ENCODE results near the gene GMPPB. TPM values are rescaled to one million over a fixed set of nuclear protein-coding genes. Genes with fewer than 3 reads are reported as not detected.

Gene GMPPB
- total and polyA plus RNA-seq, 9 of the 15 experiments (the other 6 are each of a cell fraction or from before 2014, with no cell fraction given): 0.53 to 17.4 (median 8.1) TPM

DNA sequence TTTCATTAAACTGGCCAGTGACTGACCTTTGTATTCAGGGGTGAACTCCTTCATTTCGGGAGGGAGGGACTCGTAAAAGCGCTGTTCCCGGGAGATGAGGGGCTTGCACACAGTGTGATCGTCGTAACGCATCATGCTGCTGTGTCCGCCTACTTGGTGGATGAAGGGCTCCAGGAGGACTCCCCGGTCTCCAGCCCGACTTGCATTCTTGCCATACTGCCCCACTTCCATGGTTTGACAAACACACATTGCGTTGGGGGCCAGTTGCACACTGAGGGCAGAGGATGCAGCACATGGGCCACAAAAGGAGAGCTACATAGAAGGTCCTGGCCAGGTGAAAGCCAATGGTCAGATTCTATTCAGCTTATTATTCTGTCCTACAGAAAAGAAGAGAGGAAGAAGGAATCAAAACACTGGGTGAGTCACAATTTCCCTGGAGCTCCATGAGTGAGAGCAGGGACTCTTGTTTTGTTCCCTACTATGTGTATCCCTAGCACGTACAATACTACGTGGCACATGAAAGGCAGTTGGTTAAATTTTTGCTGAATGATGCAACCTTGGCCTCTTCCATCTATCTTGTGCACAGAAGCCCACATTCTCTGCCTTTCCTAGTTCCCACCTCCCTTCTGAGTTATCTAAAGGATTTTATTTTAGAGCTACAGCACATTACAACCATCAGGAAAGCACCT, 24.2 kb upstream of the GMPPB start (continued):
- TF ChIP-seq, protein P1, sequence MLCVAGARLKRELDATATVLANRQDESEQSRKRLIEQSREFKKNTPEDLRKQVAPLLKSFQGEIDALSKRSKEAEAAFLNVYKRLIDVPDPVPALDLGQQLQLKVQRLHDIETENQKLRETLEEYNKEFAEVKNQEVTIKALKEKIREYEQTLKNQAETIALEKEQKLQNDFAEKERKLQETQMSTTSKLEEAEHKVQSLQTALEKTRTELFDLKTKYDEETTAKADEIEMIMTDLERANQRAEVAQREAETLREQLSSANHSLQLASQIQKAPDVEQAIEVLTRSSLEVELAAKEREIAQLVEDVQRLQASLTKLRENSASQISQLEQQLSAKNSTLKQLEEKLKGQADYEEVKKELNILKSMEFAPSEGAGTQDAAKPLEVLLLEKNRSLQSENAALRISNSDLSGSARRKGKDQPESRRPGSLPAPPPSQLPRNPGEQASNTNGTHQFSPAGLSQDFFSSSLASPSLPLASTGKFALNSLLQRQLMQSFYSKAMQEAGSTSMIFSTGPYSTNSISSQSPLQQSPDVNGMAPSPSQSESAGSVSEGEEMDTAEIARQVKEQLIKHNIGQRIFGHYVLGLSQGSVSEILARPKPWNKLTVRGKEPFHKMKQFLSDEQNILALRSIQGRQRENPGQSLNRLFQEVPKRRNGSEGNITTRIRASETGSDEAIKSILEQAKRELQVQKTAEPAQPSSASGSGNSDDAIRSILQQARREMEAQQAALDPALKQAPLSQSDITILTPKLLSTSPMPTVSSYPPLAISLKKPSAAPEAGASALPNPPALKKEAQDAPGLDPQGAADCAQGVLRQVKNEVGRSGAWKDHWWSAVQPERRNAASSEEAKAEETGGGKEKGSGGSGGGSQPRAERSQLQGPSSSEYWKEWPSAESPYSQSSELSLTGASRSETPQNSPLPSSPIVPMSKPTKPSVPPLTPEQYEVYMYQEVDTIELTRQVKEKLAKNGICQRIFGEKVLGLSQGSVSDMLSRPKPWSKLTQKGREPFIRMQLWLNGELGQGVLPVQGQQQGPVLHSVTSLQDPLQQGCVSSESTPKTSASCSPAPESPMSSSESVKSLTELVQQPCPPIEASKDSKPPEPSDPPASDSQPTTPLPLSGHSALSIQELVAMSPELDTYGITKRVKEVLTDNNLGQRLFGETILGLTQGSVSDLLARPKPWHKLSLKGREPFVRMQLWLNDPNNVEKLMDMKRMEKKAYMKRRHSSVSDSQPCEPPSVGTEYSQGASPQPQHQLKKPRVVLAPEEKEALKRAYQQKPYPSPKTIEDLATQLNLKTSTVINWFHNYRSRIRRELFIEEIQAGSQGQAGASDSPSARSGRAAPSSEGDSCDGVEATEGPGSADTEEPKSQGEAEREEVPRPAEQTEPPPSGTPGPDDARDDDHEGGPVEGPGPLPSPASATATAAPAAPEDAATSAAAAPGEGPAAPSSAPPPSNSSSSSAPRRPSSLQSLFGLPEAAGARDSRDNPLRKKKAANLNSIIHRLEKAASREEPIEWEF (CRISPR knock-in tag; IDR thresholded peaks at IDR 0.05): no peak
- TF ChIP-seq PHF20 (IDR thresholded peaks at IDR 0.05; ENCODE audit: partially characterized antibody) (no peak), PRMT5 (CRISPR knock-in tag; IDR thresholded peaks at IDR 0.05) (no peak), DPF2 (IDR thresholded peaks at IDR 0.05) (no peak), PTRF (tag; IDR thresholded peaks at IDR 0.05) (no peak)
- TF ChIP-seq, protein P2, sequence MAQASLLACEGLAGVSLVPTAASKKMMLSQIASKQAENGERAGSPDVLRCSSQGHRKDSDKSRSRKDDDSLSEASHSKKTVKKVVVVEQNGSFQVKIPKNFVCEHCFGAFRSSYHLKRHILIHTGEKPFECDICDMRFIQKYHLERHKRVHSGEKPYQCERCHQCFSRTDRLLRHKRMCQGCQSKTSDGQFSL (CRISPR knock-in tag; IDR thresholded peaks at IDR 0.05): no peak
- TF ChIP-seq, protein P2 (tag; IDR thresholded peaks at IDR 0.05): no peak

All from K562 (cell line).